Measurements from ENCODE around the gene NRXN2.

DNA sequence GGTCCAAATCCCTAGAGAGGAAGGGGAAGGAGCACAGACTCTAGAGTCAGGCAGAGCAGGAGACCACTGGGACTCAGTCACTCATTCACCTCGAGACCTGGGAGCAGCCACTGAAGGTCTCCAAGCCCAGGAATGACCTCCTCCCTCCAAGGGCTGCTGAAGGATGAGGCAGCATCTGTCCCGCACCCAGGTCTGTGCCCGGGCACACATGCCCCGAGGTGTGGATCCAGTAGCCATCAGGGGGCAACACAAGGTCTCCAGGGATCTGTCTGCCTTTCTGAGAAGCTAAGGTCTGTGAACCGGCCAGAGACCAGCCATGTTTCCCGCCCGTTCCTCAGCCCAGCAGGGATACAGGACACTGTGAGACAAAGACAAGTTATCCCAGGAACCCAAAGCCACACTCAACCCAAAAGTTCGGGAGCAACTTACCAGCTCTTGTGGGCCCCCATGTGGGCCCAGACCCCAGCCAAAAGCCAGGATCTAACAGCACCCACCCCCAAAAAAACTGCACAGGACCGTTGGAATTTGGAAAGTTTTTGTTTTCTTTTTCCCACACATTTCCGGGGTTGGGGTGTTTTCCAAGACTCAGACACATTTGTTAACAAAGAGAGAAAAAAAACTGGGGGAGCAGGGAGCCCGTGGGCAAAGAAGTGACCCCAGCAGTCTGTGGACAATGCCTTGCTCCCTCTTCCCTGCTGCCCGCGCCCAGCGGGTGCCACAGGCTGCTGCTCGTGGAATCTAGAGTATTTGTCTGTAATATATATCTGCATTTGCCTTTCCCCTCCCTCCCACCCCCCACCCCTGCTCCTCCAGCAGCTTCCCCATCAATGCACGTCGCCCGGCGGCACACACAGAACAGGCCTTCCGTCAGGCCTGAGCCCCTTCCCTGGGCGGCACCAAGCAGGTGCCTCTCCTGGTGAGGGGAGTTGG lies 117.1 kb downstream of the NRXN2 start:
- no peak for TF ChIP-seq POLR2AphosphoS5 (IDR thresholded peaks at IDR 0.05; ENCODE audit: low read depth, low read length)
- no peak for TF ChIP-seq CTCF (IDR thresholded peaks at IDR 0.05)
- no peak for TF ChIP-seq RCOR1 (IDR thresholded peaks at IDR 0.05; ENCODE audit: low read length)
- no peak for TF ChIP-seq YY1 (IDR thresholded peaks at IDR 0.05; ENCODE audit: low read depth)
- TF ChIP-seq, protein P1, sequence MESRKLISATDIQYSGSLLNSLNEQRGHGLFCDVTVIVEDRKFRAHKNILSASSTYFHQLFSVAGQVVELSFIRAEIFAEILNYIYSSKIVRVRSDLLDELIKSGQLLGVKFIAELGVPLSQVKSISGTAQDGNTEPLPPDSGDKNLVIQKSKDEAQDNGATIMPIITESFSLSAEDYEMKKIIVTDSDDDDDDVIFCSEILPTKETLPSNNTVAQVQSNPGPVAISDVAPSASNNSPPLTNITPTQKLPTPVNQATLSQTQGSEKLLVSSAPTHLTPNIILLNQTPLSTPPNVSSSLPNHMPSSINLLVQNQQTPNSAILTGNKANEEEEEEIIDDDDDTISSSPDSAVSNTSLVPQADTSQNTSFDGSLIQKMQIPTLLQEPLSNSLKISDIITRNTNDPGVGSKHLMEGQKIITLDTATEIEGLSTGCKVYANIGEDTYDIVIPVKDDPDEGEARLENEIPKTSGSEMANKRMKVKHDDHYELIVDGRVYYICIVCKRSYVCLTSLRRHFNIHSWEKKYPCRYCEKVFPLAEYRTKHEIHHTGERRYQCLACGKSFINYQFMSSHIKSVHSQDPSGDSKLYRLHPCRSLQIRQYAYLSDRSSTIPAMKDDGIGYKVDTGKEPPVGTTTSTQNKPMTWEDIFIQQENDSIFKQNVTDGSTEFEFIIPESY (IDR thresholded peaks at IDR 0.05; ENCODE audit: borderline replicate concordance, low read depth): no peak
- TF ChIP-seq, protein P2, sequence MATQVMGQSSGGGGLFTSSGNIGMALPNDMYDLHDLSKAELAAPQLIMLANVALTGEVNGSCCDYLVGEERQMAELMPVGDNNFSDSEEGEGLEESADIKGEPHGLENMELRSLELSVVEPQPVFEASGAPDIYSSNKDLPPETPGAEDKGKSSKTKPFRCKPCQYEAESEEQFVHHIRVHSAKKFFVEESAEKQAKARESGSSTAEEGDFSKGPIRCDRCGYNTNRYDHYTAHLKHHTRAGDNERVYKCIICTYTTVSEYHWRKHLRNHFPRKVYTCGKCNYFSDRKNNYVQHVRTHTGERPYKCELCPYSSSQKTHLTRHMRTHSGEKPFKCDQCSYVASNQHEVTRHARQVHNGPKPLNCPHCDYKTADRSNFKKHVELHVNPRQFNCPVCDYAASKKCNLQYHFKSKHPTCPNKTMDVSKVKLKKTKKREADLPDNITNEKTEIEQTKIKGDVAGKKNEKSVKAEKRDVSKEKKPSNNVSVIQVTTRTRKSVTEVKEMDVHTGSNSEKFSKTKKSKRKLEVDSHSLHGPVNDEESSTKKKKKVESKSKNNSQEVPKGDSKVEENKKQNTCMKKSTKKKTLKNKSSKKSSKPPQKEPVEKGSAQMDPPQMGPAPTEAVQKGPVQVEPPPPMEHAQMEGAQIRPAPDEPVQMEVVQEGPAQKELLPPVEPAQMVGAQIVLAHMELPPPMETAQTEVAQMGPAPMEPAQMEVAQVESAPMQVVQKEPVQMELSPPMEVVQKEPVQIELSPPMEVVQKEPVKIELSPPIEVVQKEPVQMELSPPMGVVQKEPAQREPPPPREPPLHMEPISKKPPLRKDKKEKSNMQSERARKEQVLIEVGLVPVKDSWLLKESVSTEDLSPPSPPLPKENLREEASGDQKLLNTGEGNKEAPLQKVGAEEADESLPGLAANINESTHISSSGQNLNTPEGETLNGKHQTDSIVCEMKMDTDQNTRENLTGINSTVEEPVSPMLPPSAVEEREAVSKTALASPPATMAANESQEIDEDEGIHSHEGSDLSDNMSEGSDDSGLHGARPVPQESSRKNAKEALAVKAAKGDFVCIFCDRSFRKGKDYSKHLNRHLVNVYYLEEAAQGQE (IDR thresholded peaks at IDR 0.05; ENCODE audit: low read depth, low read length): no peak
- TF ChIP-seq GATA2 (CRISPR knock-in tag; IDR thresholded peaks at IDR 0.05): no peak
- no peak for TF ChIP-seq EP300 (IDR thresholded peaks at IDR 0.05; ENCODE audit: borderline replicate concordance in 1 of 2, low read depth in 1 of 2, low read length in 1 of 2)
